Endothelial cell of umbilical vein (primary cell): ENCODE measurements around the gene CR2.

Experiments used
- CTCF ChIP-seq, 2 donors: IDR thresholded peaks; 1 replicate in 1 of 2; 2 replicates in 1 of 2; pipeline ENCODE4 v1.5.1; 2011; ENCODE audit warnings: low read length in 2 of 2, mild to moderate bottlenecking in 2 of 2, moderate library complexity in 2 of 2, control low read depth in 1 of 2, inconsistent platforms in 1 of 2, low read depth in 1 of 2; ENCODE audit not compliant: insufficient read depth in 1 of 2; ENCODE audit errors: extremely low read depth in 1 of 2
- EZH2 ChIP-seq: IDR thresholded peaks from 2 replicates; pipeline ENCODE4 v1.6.1; 2012; ENCODE audit warnings: borderline replicate concordance, low read depth, mild to moderate bottlenecking, moderate library complexity, low read length, inconsistent platforms; ENCODE audit not compliant: severe bottlenecking
- JUN ChIP-seq: IDR thresholded peaks from 2 replicates; pipeline ENCODE4 v1.6.1; 2011; ENCODE audit warnings: borderline replicate concordance, low read depth; ENCODE audit not compliant: insufficient read length, insufficient read depth
- MAX ChIP-seq: IDR thresholded peaks from 2 replicates; pipeline ENCODE4 v1.6.1; 2011; ENCODE audit not compliant: insufficient read depth, insufficient read length
- POLR2A ChIP-seq: IDR thresholded peaks from 2 replicates; pipeline ENCODE4 v1.6.1; 2012; ENCODE audit warnings: low read depth, mild to moderate bottlenecking, control low read depth, low read length
- POLR2AphosphoS5 ChIP-seq: IDR thresholded peaks from 2 replicates; pipeline ENCODE4 v1.6.1; 2012; ENCODE audit warnings: low read depth, mild to moderate bottlenecking, control low read depth, low read length, moderate library complexity; ENCODE audit not compliant: insufficient read depth

- TF ChIP-seq POLR2A (no peak), JUN (no peak), CTCF (IDR thresholded peaks at IDR 0.05; ENCODE audit: extremely low read depth in 1 of 2, insufficient read depth in 1 of 2, low read depth in 1 of 2, low read length in 2 of 2) (no peak), EZH2 (no peak), POLR2AphosphoS5 (no peak), MAX (no peak)
Measured at GRCh38 chr1:207417076-207417475, 37.1 kb upstream of the CR2 start.
